Ascending aorta (tissue), 2 donors: ENCODE data around the gene KCNMB1. TPM values are rescaled to one million over a fixed set of nuclear protein-coding genes. Genes with fewer than 3 reads are reported as not detected.

Source experiments
- DNase-seq, 2 donors: peaks; one replicate each; pipeline ENCODE4 v3.0.0-alpha.2; 2019; ENCODE audit warnings: low spot score in 2 of 2
- H3K27ac ChIP-seq, 2 donors: fragments of 200-600 bp; sonication (generic); one replicate each; pipeline ENCODE4 v1.5.1; 2016 to 2017; ENCODE audit warnings: mild to moderate bottlenecking in 1 of 2
- H3K27me3 ChIP-seq: fragments of 200-600 bp; sonication (generic); one replicate; pipeline ENCODE4 v1.5.1; 2017
- H3K36me3 ChIP-seq, 2 donors: fragments of 200-600 bp; sonication (generic); one replicate each; pipeline ENCODE4 v1.5.1; 2016
- H3K4me1 ChIP-seq, 2 donors: fragments of 200-600 bp; sonication (generic); one replicate each; pipeline ENCODE4 v1.5.1; 2016 to 2017; ENCODE audit warnings: mild to moderate bottlenecking in 1 of 2
- H3K4me3 ChIP-seq, 2 donors: fragments of 200-600 bp; sonication (generic); one replicate each; pipeline ENCODE4 v1.5.1; 2016 to 2017; ENCODE audit warnings: mild to moderate bottlenecking in 1 of 2
- H3K9me3 ChIP-seq, 2 donors: fragments of 200-600 bp; sonication (generic); one replicate each; pipeline ENCODE4 v1.5.1; 2016
- CTCF ChIP-seq, 3 experiments: fragments of 200-600 bp in 2 of 3; fragments of 450-650 bp in 1 of 3; sonication (generic) in 2 of 3; IDR thresholded peaks; one replicate each; pipeline ENCODE4 v1.5.1; 2016 to 2019; ENCODE audit warnings: antibody characterized with exemption in 3 of 3, mild to moderate bottlenecking in 1 of 3, moderate library complexity in 1 of 3
- intact Hi-C: fragments of 100-400 bp; cut with DNase I; formaldehyde crosslinking; loops from one replicate; pipeline ENCODE4 v1.15.1; 2023
- total RNA-seq: library from RNA; depleted of rRNA; stranded (reverse); fragments of >200 nt; gene quantifications from one replicate; pipeline ENCODE4 v1.1.0, GENCODE V29; 2016

KCNMB1 gene
- total RNA-seq, 1 donor from 2014 or later, result 30.8 TPM

GRCh38 chr5:170416526-170416925 is 27.4 kb upstream of the KCNMB1 start:
- no peak overlapping the region for H3K27ac ChIP-seq
- intact Hi-C loops, result no loop called here

GRCh38 chr5:170414786-170415185 is 25.6 kb upstream of the KCNMB1 start:
- intact Hi-C loops, result no loop called here
- Histone ChIP-seq H3K27ac (no peak overlapping the region), H3K27me3 (no peaks in the 10 kb centered on the region), H3K4me3 (no peak overlapping the region), H3K9me3 (no peaks in the 10 kb centered on the region), H3K36me3 (peaks cover 0 to 7% of the 10 kb centered on the region in 2 donors), H3K4me1 (no peaks in the 10 kb centered on the region)
- no peak for DNase-seq
- no peak for TF ChIP-seq CTCF (IDR thresholded peaks at IDR 0.05)

More at GRCh38 chr5:170416526-170416925, 27.4 kb upstream of the KCNMB1 start:
- Histone ChIP-seq H3K4me1 (no peaks in the 10 kb centered on the region), H3K36me3 (peaks cover 0 to 7% of the 10 kb centered on the region in 2 donors), H3K9me3 (no peaks in the 10 kb centered on the region), H3K4me3 (no peak overlapping the region), H3K27me3 (no peaks in the 10 kb centered on the region)
- TF ChIP-seq CTCF (IDR thresholded peaks at IDR 0.05), result no peak
- no peak for DNase-seq

GRCh38 chr5:170413897-170414296 is 24.7 kb upstream of the KCNMB1 start:
- intact Hi-C loops, result no loop called here
- Histone ChIP-seq H3K9me3 (no peaks in the 10 kb centered on the region), H3K36me3 (peaks cover 0 to 7% of the 10 kb centered on the region in 2 donors), H3K27me3 (no peaks in the 10 kb centered on the region), H3K4me1 (no peaks in the 10 kb centered on the region), H3K27ac (no peak overlapping the region), H3K4me3 (no peak overlapping the region)
- DNase-seq, result no peak
- no peak for TF ChIP-seq CTCF (IDR thresholded peaks at IDR 0.05)

- H3K36me3 ChIP-seq, result peaks cover 0 to 7% of the 10 kb centered on the region in 2 donors
- no peaks in the 10 kb centered on the region for H3K9me3 ChIP-seq
- H3K4me1 ChIP-seq, result no peaks in the 10 kb centered on the region
- no peak overlapping the region for H3K27ac ChIP-seq
- no peaks in the 10 kb centered on the region for H3K27me3 ChIP-seq
- DNase-seq, result no peak
- H3K4me3 ChIP-seq, result no peak overlapping the region
- no peak for TF ChIP-seq CTCF (IDR thresholded peaks at IDR 0.05)
- intact Hi-C loops, result no loop called here
These were observed 21.9 kb upstream of the KCNMB1 start for GRCh38 chr5:170411100-170411499.

- intact Hi-C loops, result no loop called here
- Histone ChIP-seq H3K27me3 (no peaks in the 10 kb centered on the region), H3K27ac (no peak overlapping the region), H3K9me3 (no peaks in the 10 kb centered on the region), H3K4me3 (no peak overlapping the region), H3K36me3 (peaks cover 0 to 7% of the 10 kb centered on the region in 2 donors), H3K4me1 (no peaks in the 10 kb centered on the region)
- no peak for DNase-seq
- TF ChIP-seq CTCF (IDR thresholded peaks at IDR 0.05), result no peak
These were observed 21.2 kb upstream of the KCNMB1 start for GRCh38 chr5:170410401-170410800.
